ENCODE results near the gene EFCAB12. TPM values are rescaled to one million over a fixed set of nuclear protein-coding genes. Genes with fewer than 3 reads are reported as not detected.

Gene EFCAB12
- total and polyA plus RNA-seq, 2 of the 8 experiments (the other 6 are each of a cell fraction or from before 2014, with no cell fraction given): 0.60 to 0.99 TPM

DNA sequence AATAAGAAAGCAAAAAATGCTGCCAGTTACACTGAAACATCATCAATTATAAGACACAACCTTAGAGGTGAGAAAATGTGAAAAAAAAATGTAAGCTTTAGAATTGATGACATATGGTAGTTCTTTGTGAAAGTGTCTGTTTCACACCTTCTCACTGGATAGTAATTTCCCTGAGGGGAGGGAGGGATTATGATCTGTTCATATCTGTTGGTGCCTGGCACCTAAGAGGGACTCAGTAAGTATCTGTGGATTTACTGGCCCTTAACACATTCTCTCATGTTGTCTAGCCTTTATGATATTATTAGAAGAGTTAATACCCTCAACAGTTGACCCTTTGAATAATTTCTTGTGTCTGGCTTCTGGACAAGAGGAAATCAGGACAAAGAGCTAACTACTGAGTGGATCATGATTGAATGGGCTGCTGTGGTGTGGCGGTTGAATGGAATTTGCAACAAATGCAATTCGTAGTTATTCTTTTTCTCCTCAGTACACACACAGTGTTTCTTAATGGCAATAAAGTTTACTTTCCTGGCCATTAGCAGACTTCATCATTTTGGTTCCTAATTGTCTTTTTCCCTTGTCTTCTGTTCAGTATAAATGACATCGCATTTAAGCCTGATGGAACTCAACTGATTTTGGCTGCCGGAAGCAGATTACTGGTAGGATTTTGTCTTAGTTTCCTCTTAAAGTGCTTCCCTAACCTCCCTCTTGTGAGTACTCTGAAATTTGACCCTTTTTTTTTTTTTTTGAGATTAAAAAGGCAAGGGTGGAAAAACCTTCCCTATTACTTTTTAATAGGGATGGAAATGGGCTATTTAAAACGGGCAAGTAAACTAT lies 21.1 kb upstream of the EFCAB12 start:
- no peaks in the 10 kb centered on the region for H4K20me1 ChIP-seq (replicated peaks in 1 of 2; ENCODE audit: control insufficient read depth in 1 of 2, insufficient read depth in 2 of 2, low read length in 2 of 2)
- H3K27me3 ChIP-seq (replicated peaks in 1 of 4; ENCODE audit: control insufficient read depth in 3 of 4, extremely low read depth in 1 of 4, insufficient read depth in 3 of 4, low read length in 3 of 4): no peaks in the 10 kb centered on the region
- H3K79me1 ChIP-seq (ENCODE audit: low read depth, low read length): no peaks in the 10 kb centered on the region
- POLR2A ChIA-PET (ENCODE audit: partially characterized antibody): interaction anchor here (1.3 to 2.4 kb wide), 4 partner anchors 10 to 36 kb away, joined by 3 to 11 read pairs (median 5); partner anchors contain the start of genes IFT122 and MBD4
- no peak overlapping the region for H2BK20ac ChIP-seq (ENCODE audit: low read length)
- H4K5ac ChIP-seq (ENCODE audit: insufficient read length, low read depth, low read length): peak overlapping the region; percentile 70
- H3K23me2 ChIP-seq (ENCODE audit: low read depth, low read length): no peaks in the 10 kb centered on the region
- H4K91ac ChIP-seq (replicated peaks; ENCODE audit: insufficient read length, low read length): no peak overlapping the region
- no peak overlapping the region for H2BK15ac ChIP-seq (ENCODE audit: low read length)
- CTCF ChIA-PET (ENCODE audit: partially characterized antibody): interaction anchor here (0.9 to 2.2 kb wide), 5 partner anchors 9 to 41 kb away, joined by 3 to 6 read pairs (median 3); partner anchors contain the start of genes IFT122 and MBD4
- no peak overlapping the region for H2AFZ ChIP-seq (ENCODE audit: low read length)
- no peak overlapping the region for H3K9ac ChIP-seq (replicated peaks in 1 of 4; ENCODE audit: extremely low read depth in 1 of 4, low read depth in 3 of 4, low read length in 3 of 4)
- no peaks in the 10 kb centered on the region for H3K79me2 ChIP-seq (ENCODE audit: control insufficient read depth in 1 of 2, insufficient read depth in 2 of 2, low read length in 2 of 2)
- FAIRE-seq: no peak
- peaks cover 2 to 22% (median 7%) of the 10 kb centered on the region in 4 experiments; a peak in 5 of 7 replicates for H3K4me1 ChIP-seq (replicated peaks in 1 of 4; ENCODE audit: control insufficient read depth in 3 of 4, insufficient read depth in 4 of 4, low read length in 3 of 4)
- peak overlapping the region; percentile 75 for H2BK120ac ChIP-seq (replicated peaks; ENCODE audit: low read depth, low read length)
- H3K4ac ChIP-seq (replicated peaks; ENCODE audit: insufficient read length, low read depth, low read length): no peak overlapping the region
- no peak overlapping the region for H4K8ac ChIP-seq (ENCODE audit: extremely low read depth, insufficient read depth, low read length)
- peak overlapping the region in 1 of 2 experiments; percentile 4; a peak in 1 of 4 replicates for H3K4me2 ChIP-seq (ENCODE audit: insufficient read depth in 1 of 2, low read depth in 2 of 2, low read length in 2 of 2)
- H2BK12ac ChIP-seq (ENCODE audit: low read depth, low read length): no peak overlapping the region
- no peak overlapping the region for H3K4me3 ChIP-seq (ENCODE audit: extremely low read depth in 1 of 4, insufficient read depth in 2 of 4, low read depth in 3 of 4, low read length in 4 of 4)
- no peak overlapping the region for H3K23ac ChIP-seq (ENCODE audit: insufficient read length)
- no peak overlapping the region for H3K14ac ChIP-seq (ENCODE audit: insufficient read length)
- H3K27ac ChIP-seq (ENCODE audit: low read depth, low read length): no peak overlapping the region
- no peak overlapping the region for H3K18ac ChIP-seq (ENCODE audit: extremely low read depth, low read length)
- no peak overlapping the region for H2BK5ac ChIP-seq (ENCODE audit: low read depth, low read length)
- no peak for DNase-seq (ENCODE audit: low read depth in 1 of 2, low spot score in 2 of 2)
- WGBS, 2 experiments (ENCODE audit: extremely low coverage in 1 of 2, insufficient coverage in 1 of 2, insufficient read length in 1 of 2, insufficient replicate concordance in 2 of 2, low coverage in 1 of 2, low lambda C conversion rate in 2 of 2, missing lambda C conversion rate in 1 of 2): 82% methylated on average over 5 of the region's 5 CpGs; no CpG with 5 or more reads in 1 of the 2 experiments
- H3K9me3 ChIP-seq (ENCODE audit: insufficient read depth in 2 of 2, low read depth in 1 of 2, low read length in 1 of 2): no peaks in the 10 kb centered on the region
- H3K56ac ChIP-seq (replicated peaks; ENCODE audit: insufficient read length, low read depth, low read length): no peak overlapping the region
- no peak overlapping the region for H2AK5ac ChIP-seq (ENCODE audit: low read depth, low read length)
- H3K36me3 ChIP-seq (ENCODE audit: control insufficient read depth in 2 of 4, insufficient read depth in 4 of 4, low read length in 3 of 4): peaks cover 0 to 9% (median 3%) of the 10 kb centered on the region in 4 experiments; a peak in 6 of 8 replicates
- no peak for TF ChIP-seq YY1 (IDR thresholded peaks at IDR 0.05; ENCODE audit: low read depth, low read length)
- no peak for TF ChIP-seq EGR1 (IDR thresholded peaks at IDR 0.05; ENCODE audit: borderline replicate concordance, low read depth, low read length)
- TF ChIP-seq FOSL1 (IDR thresholded peaks at IDR 0.05; ENCODE audit: insufficient read depth, low read depth, low read length): no peak
- TF ChIP-seq SAP30 (IDR thresholded peaks at IDR 0.05; ENCODE audit: insufficient read depth, insufficient replicate concordance, low read length): no peak
- no peak for TF ChIP-seq TEAD4 (IDR thresholded peaks at IDR 0.05; ENCODE audit: low read depth, low read length)
- no peak for TF ChIP-seq SIN3A (conservative IDR thresholded peaks at IDR 0.05 in 1 of 2, IDR thresholded peaks at IDR 0.05 in 1 of 2; ENCODE audit: low read depth in 1 of 2, low read length in 2 of 2)
- TF ChIP-seq CBX8 (IDR thresholded peaks at IDR 0.05; ENCODE audit: borderline replicate concordance, low read depth, low read length): no peak
- TF ChIP-seq POLR2A (IDR thresholded peaks at IDR 0.05; ENCODE audit: control extremely low read depth in 1 of 2, low read depth in 2 of 2, low read length in 2 of 2): no peak

Measured in H1 (cell line).